GM21528 (cell line): ENCODE data around the gene KRTAP6-1.

ENCODE experiments used
- ATAC-seq: cut with Tn5 transposase; IDR thresholded peaks from one replicate; pipeline ENCODE4 v1.9.1; 2021; ENCODE audit warnings: mild to moderate bottlenecking, moderate library complexity; ENCODE audit not compliant: unreplicated experiment, low FRiP score

The KRTAP6-1 gene

GRCh38 chr21:30613836-30614235 is at the start of gene KRTAP6-1:
Gene KRTAP6-1, minus strand, starts transcription at chr21:30613930. Its CDS starts 26 bp downstream, at chr21:30613904.
- ATAC-seq: no peak

- ATAC-seq: no peak
Observed at GRCh38 chr21:30652891-30653290, 39.2 kb upstream of the KRTAP6-1 start.

- no peak for ATAC-seq
Observed at GRCh38 chr21:30646904-30647414, 33.2 kb upstream of the KRTAP6-1 start.

DNA sequence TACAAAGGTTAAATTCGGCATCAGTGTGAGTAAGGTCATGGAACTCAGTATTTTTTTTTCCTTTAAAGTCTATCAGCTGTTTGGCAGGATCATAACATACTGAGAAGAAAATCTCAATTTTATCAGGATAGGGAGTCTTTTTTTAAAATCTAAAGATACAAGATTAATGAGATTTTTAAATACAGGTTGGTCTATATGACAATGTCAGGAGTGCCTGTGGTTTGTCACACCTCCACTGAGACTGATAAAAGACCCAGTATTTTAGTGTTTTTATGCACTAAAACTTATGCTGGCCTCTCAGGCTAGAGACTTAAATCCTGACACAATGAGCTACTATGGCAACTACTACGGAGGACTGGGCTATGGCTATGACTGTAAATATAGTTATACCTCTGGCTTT is 28.8 kb upstream of the KRTAP6-1 start, which contains the start of gene KRTAP20-3:
Gene KRTAP20-3 (plus strand): TSS at position 301 of the 400 bp plus-strand sequence.
- ATAC-seq: no peak

DNA sequence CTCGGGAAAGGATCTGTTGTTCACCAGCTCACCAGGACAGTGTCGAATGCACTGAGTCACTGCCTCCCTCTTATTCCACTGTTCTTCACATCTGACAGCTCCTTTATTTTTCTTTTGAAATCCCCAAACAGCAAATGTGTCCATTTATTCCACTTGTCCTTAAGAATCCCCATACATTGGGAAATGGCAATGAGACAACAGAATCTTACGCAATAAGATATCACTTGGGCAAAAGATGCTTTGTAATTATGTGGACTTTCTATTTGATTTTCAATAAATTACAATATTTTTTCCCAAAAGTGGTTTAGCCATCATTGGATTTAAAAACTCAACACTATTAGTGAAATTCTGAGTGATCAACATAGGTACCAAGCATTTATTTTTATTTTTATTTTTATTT is 25.0 kb upstream of the KRTAP6-1 start:
- ATAC-seq: no peak

- no peak for ATAC-seq
Observed at GRCh38 chr21:30634906-30635305, 21.2 kb upstream of the KRTAP6-1 start, which contains the start of gene KRTAP20-2. Gene KRTAP20-2, plus strand, starts transcription at chr21:30635206. Its CDS starts 58 bp downstream, at chr21:30635264.

DNA sequence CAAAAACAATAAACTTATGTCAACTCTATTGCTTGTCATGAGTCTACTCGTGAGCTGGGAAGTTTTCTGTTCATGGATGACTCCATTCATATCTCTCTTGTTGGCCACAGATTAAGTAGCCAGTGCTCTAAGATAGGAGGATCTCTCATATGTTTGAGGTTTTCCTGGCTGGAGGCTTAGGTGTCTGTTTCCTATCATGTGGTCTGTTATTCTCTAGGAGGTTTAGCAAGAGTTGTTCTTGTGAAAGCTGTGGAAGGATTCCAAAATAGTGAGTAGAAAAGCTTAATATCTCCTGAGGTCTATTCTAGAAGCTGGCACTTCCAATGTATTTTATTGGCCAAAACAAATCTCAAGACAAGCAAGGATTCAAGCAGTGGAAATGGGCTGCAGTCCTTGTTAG is 15.5 kb upstream of the KRTAP6-1 start:
- ATAC-seq: no peak

DNA sequence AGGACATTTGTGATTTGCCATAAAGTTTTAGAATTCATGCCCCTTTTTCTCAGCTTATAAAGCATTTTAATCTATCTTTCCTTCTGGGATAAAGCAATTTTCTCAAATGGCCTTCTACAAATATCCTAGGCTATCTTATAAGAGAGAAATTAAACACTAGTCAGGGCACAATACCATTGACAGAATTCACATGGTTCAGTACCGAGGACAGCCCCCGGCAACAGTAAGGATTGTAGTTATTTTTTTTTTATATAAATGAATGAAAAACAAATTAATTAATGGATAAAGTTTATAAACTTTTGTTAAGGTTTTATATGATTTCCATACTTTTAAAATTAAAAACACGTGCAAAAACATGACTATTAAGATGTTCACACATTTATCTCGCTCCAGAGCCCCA is 14.4 kb upstream of the KRTAP6-1 start:
- no peak for ATAC-seq

DNA sequence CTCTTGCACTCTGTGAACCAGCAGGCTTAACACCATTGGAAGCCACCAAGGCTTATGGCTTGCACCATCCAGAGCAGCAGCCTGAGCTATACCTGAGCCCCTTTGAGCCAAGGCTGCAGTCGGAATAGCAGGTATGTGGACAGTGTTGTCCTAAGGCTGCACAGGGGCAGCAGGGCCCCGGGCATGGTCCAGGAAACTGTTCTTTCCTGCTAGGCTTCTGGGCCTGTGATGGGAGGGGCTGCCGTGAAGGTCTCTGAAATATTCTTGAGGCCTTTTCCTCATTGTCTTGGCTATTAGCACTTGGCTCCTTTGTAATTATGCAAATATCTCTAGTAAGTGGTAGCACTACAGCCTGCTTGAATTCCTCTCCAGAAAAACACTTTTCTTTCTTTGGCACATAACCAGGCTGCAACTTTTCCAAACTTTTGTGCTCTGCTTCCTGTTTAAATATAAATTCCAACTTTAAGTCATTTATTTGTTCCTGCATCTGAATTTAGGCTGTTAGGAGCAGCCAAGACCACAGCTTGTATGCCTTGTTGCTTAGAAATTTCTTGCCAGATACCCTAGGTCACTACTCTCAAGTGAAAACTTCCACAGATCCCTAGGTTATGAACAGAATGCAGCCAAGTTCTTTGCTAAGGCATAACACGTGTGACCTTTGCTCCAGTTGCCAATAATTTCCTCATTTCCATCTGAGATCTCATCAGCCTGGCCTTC is 11.9 kb upstream of the KRTAP6-1 start:
- ATAC-seq: no peak

- ATAC-seq: no peak
Observed at GRCh38 chr21:30623362-30623761, 9.6 kb upstream of the KRTAP6-1 start.

- no peak for ATAC-seq
Observed at GRCh38 chr21:30620522-30620921, 6.8 kb upstream of the KRTAP6-1 start, which contains the start of gene KRTAP20-4. Gene KRTAP20-4, plus strand, starts transcription at chr21:30620627.

- no peak for ATAC-seq
Observed at GRCh38 chr21:30620080-30620479, 6.3 kb upstream of the KRTAP6-1 start.

DNA sequence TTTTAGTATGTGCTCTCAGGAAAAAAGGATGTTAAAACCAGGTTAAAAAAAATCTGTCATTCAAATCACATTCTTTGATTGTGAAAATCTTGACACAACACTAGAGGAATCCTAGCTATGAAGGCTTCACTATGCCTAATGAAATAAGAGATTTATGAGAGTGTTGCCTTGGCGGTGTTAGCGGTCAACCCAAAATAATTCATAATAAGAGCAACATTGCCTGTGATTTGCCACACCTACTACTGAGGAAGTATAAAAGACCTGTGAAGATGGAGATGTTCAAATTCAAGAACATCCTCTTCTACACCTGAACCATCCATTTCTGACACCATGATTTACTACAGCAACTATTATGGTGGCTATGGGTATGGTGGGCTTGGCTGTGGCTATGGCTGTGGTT is 2.4 kb upstream of the KRTAP6-1 start, which contains the start of gene KRTAP20-1:
Gene KRTAP20-1 (plus strand): TSS at position 301 of the 400 bp plus-strand sequence. CDS start 30 bp downstream, at position 331.
- no peak for ATAC-seq

DNA sequence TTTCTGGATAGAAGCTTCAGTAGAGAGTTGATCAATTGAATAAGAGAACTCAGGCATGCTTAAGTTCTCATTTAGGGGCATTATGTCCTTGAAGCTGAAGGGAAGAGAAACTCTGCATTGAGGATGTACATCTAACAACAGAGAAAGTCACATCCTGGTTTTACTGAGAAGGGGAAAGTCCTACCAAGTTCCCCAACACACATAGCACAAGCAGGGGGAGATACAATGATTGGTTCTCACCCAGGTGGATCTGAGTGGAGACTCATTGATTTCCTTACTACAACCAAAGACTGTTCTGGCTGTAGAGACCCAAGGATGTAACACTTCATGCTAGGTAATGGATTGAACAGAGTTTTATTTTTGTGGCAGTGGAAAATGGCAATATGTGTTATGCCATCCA is 1.5 kb upstream of the KRTAP6-1 start:
- no peak for ATAC-seq

- no peak for ATAC-seq
Observed at GRCh38 chr21:30612132-30612531, 1.6 kb downstream of the KRTAP6-1 start.

GRCh38 chr21:30605968-30606367 is 7.8 kb downstream of the KRTAP6-1 start:
- no peak for ATAC-seq

- no peak for ATAC-seq
Observed at GRCh38 chr21:30600787-30601186, 12.9 kb downstream of the KRTAP6-1 start, which contains the start of gene KRTAP22-1. Gene KRTAP22-1, plus strand, starts transcription at chr21:30601087.

- ATAC-seq: no peak
Observed at GRCh38 chr21:30598802-30599201, 14.9 kb downstream of the KRTAP6-1 start, which contains the start of gene KRTAP6-2. Gene KRTAP6-2, minus strand, starts transcription at chr21:30598902. Its CDS starts 28 bp downstream, at chr21:30598874.

- no peak for ATAC-seq
Observed at GRCh38 chr21:30592140-30592539, 21.6 kb downstream of the KRTAP6-1 start, which contains the start of gene KRTAP6-3. Gene KRTAP6-3, plus strand, starts transcription at chr21:30592440. Its CDS starts 6 bp downstream, at chr21:30592446.

DNA sequence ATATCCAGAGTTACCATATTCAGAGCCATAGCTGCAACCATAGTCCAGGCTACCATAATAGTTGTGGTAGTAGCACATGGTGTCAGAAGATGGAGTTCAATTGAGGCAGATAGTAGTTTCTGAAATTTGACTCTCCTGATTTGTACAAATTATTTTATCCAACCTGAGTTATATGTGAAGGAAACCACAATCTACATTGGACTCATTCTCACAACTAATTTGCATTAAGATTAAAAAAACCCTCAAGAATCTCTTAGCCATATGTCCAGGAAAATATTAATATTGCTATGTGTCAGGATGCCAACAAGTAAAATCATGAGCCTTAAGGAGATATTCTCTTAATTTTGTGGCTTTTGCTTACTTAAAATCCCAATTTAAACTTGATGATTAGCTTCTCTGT is 23.4 kb downstream of the KRTAP6-1 start, which contains the start of gene KRTAP22-2:
Gene KRTAP22-2 (minus strand): TSS at position 101 of the 400 bp plus-strand sequence.
- no peak for ATAC-seq

- ATAC-seq: no peak
Observed at GRCh38 chr21:30582870-30583269, 30.9 kb downstream of the KRTAP6-1 start.
